Measurements from ENCODE around the gene S100A9.

S100A9 gene

GRCh38 chr1:153347856-153348255, 9.8 kb upstream of the S100A9 start:
- Histone ChIP-seq H4K91ac (ENCODE audit: low read length) (no peak overlapping the region), H2BK120ac (ENCODE audit: low read depth, low read length) (no peak overlapping the region), H2BK15ac (ENCODE audit: low read depth, poor library complexity, severe bottlenecking) (no peak overlapping the region), H3K4ac (ENCODE audit: low read depth in 1 of 2, low read length in 2 of 2) (no peak overlapping the region), H2AFZ (ENCODE audit: low read depth, low read length) (no peak overlapping the region), H3K27ac (ENCODE audit: low read length, poor library complexity, severe bottlenecking) (no peak overlapping the region), H3K18ac (ENCODE audit: low read depth in 1 of 2, low read length in 2 of 2) (no peak overlapping the region), H3K79me1 (replicated peaks; ENCODE audit: low read length, poor library complexity, severe bottlenecking) (no peaks in the 10 kb centered on the region), H3K23ac (ENCODE audit: low read length in 2 of 2) (no peak overlapping the region), H3K4me1 (ENCODE audit: control insufficient read depth, insufficient read depth, low read depth, low read length) (no peaks in the 10 kb centered on the region), H3K4me3 (ENCODE audit: insufficient read depth in 1 of 2, low read depth in 1 of 2, low read length in 2 of 2) (no peak overlapping the region), H4K8ac (ENCODE audit: low read length) (no peak overlapping the region), H3K36me3 (ENCODE audit: control insufficient read depth in 1 of 2, insufficient read depth in 2 of 2, low read depth in 1 of 2, low read length in 2 of 2) (no peaks in the 10 kb centered on the region), H3K9ac (ENCODE audit: low read length) (no peak overlapping the region), H2BK5ac (ENCODE audit: low read depth, low read length, poor library complexity, severe bottlenecking) (no peak overlapping the region), H2AK5ac (ENCODE audit: low read length, severe bottlenecking) (no peak overlapping the region), H3K27me3 (ENCODE audit: control insufficient read depth in 1 of 2, insufficient read depth in 1 of 2, low read length in 2 of 2) (peaks cover 18 to 83% of the 10 kb centered on the region in 2 experiments), H2BK12ac (ENCODE audit: low read length in 2 of 2) (no peak overlapping the region), H3K9me3 (ENCODE audit: control insufficient read depth, low read length) (no peaks in the 10 kb centered on the region), H3K14ac (ENCODE audit: low read length in 2 of 2) (no peak overlapping the region), H3K4me2 (ENCODE audit: low read length, poor library complexity, severe bottlenecking) (no peak overlapping the region)
- no peak for DNase-seq
- 73% methylated on average over 7 of the region's 7 CpGs for WGBS

- WGBS: 51% methylated on average over 9 of the region's 10 CpGs
- H3K4ac ChIP-seq (ENCODE audit: low read depth in 1 of 2, low read length in 2 of 2): no peak within 1 kb of the TSS
Observed at GRCh38 chr1:153348511-153349362, 8.9 kb upstream of the S100A9 start, which contains the start of gene PGLYRP4. PGLYRP4 (minus strand) TSS chr1:153348841; CDS start chr1:153347932, 909 bp downstream.

GRCh38 chr1:153349363-153350320, 8.0 kb upstream of the S100A9 start:
- no peak for DNase-seq
- Histone ChIP-seq H3K27me3 (ENCODE audit: control insufficient read depth in 1 of 2, insufficient read depth in 1 of 2, low read length in 2 of 2) (peaks cover 18 to 83% of the 10 kb centered on the region in 2 experiments), H2AK5ac (ENCODE audit: low read length, severe bottlenecking) (no peak overlapping the region), H3K4me3 (ENCODE audit: insufficient read depth in 1 of 2, low read depth in 1 of 2, low read length in 2 of 2) (no peak overlapping the region), H3K18ac (ENCODE audit: low read depth in 1 of 2, low read length in 2 of 2) (no peak overlapping the region), H3K27ac (ENCODE audit: low read length, poor library complexity, severe bottlenecking) (no peak overlapping the region), H3K23ac (ENCODE audit: low read length in 2 of 2) (no peak overlapping the region), H3K36me3 (ENCODE audit: control insufficient read depth in 1 of 2, insufficient read depth in 2 of 2, low read depth in 1 of 2, low read length in 2 of 2) (no peaks in the 10 kb centered on the region), H3K4ac (ENCODE audit: low read depth in 1 of 2, low read length in 2 of 2) (no peak overlapping the region), H3K79me1 (replicated peaks; ENCODE audit: low read length, poor library complexity, severe bottlenecking) (no peaks in the 10 kb centered on the region), H2BK120ac (ENCODE audit: low read depth, low read length) (no peak overlapping the region), H3K9me3 (ENCODE audit: control insufficient read depth, low read length) (no peaks in the 10 kb centered on the region), H3K9ac (ENCODE audit: low read length) (no peak overlapping the region), H3K4me1 (ENCODE audit: control insufficient read depth, insufficient read depth, low read depth, low read length) (no peaks in the 10 kb centered on the region), H2BK12ac (ENCODE audit: low read length in 2 of 2) (no peak overlapping the region), H2BK5ac (ENCODE audit: low read depth, low read length, poor library complexity, severe bottlenecking) (no peak overlapping the region), H2BK15ac (ENCODE audit: low read depth, poor library complexity, severe bottlenecking) (no peak overlapping the region), H3K14ac (ENCODE audit: low read length in 2 of 2) (no peak overlapping the region), H2AFZ (ENCODE audit: low read depth, low read length) (no peak overlapping the region), H3K4me2 (ENCODE audit: low read length, poor library complexity, severe bottlenecking) (no peak overlapping the region), H4K8ac (ENCODE audit: low read length) (no peak overlapping the region), H4K91ac (ENCODE audit: low read length) (no peak overlapping the region)
- WGBS: 69% methylated on average over 17 of the region's 17 CpGs

More at GRCh38 chr1:153348511-153349362, 8.9 kb upstream of the S100A9 start, which contains the start of gene PGLYRP4:
- no peak within 1 kb of the TSS for H4K8ac ChIP-seq (ENCODE audit: low read length)
- no peak within 1 kb of the TSS for H2BK15ac ChIP-seq (ENCODE audit: low read depth, poor library complexity, severe bottlenecking)
- H2AFZ ChIP-seq (ENCODE audit: low read depth, low read length): no peak within 1 kb of the TSS
- DNase-seq: no peak
- no peak within 1 kb of the TSS for H2BK120ac ChIP-seq (ENCODE audit: low read depth, low read length)
- H3K27ac ChIP-seq (ENCODE audit: low read length, poor library complexity, severe bottlenecking): no peak within 1 kb of the TSS
- no peaks in the 10 kb centered on the region for H3K4me1 ChIP-seq (ENCODE audit: control insufficient read depth, insufficient read depth, low read depth, low read length)
- H2AK5ac ChIP-seq (ENCODE audit: low read length, severe bottlenecking): no peak within 1 kb of the TSS
- no peak within 1 kb of the TSS for H3K4me2 ChIP-seq (ENCODE audit: low read length, poor library complexity, severe bottlenecking)
- no peak within 1 kb of the TSS for H3K18ac ChIP-seq (ENCODE audit: low read depth in 1 of 2, low read length in 2 of 2)
- H3K23ac ChIP-seq (ENCODE audit: low read length in 2 of 2): no peak within 1 kb of the TSS
- no peak within 1 kb of the TSS for H2BK12ac ChIP-seq (ENCODE audit: low read length in 2 of 2)
- H3K36me3 ChIP-seq (ENCODE audit: control insufficient read depth in 1 of 2, insufficient read depth in 2 of 2, low read depth in 1 of 2, low read length in 2 of 2): no peaks in the 10 kb centered on the region
- no peak within 1 kb of the TSS for H3K9ac ChIP-seq (ENCODE audit: low read length)
- no peak within 1 kb of the TSS for H4K91ac ChIP-seq (ENCODE audit: low read length)
- H3K27me3 ChIP-seq (ENCODE audit: control insufficient read depth in 1 of 2, insufficient read depth in 1 of 2, low read length in 2 of 2): peaks cover 18 to 83% of the 10 kb centered on the region in 2 experiments
- H3K79me1 ChIP-seq (replicated peaks; ENCODE audit: low read length, poor library complexity, severe bottlenecking): no peaks in the 10 kb centered on the region
- no peak within 1 kb of the TSS for H3K4me3 ChIP-seq (ENCODE audit: insufficient read depth in 1 of 2, low read depth in 1 of 2, low read length in 2 of 2)
- no peak within 1 kb of the TSS for H2BK5ac ChIP-seq (ENCODE audit: low read depth, low read length, poor library complexity, severe bottlenecking)
- H3K14ac ChIP-seq (ENCODE audit: low read length in 2 of 2): no peak within 1 kb of the TSS
- no peaks in the 10 kb centered on the region for H3K9me3 ChIP-seq (ENCODE audit: control insufficient read depth, low read length)
